Measurements from ENCODE around the gene AUTS2.

Gene AUTS2

DNA sequence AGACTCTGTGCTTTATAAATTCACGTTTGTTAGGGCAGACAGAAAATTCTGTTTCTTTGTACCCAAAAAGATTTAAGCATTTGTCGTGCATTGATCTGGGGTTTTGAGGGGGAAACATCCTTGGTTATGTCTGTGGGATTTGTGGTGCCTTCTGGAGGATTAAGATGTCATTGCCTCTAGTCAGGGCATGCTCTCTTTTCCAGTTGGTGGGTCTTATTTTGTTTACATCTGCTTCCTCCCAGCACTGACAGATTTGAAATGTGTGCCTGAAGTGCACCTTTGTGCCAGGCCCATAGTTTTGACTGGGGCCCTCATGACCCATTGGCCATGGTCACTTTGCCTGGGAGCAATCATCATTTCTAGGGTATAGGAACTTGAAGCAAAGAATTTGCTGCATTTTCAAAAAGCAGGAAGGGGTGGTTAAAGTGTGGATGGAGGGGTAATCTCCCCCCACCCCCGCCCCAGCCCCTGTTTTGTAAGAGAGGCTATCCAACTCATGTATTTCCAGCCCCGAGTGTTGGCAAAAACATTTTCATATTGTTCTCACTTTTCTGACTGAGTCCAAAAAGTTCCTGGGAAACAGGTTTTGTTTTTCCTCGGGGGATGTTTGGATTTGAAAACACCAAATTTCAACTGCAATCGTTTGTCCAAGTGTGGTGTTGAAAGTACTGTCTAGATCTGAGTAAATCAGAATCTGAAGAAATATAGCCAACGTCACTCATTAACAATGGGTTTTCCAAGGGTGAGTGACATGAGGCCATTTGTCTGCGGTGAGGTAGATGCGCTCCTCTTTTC, 1145.5 kb downstream of the AUTS2 start:
- ChIA-PET CTCF (no interaction called here), POLR2A (no interaction called here)
- TF ChIP-seq, protein P1, sequence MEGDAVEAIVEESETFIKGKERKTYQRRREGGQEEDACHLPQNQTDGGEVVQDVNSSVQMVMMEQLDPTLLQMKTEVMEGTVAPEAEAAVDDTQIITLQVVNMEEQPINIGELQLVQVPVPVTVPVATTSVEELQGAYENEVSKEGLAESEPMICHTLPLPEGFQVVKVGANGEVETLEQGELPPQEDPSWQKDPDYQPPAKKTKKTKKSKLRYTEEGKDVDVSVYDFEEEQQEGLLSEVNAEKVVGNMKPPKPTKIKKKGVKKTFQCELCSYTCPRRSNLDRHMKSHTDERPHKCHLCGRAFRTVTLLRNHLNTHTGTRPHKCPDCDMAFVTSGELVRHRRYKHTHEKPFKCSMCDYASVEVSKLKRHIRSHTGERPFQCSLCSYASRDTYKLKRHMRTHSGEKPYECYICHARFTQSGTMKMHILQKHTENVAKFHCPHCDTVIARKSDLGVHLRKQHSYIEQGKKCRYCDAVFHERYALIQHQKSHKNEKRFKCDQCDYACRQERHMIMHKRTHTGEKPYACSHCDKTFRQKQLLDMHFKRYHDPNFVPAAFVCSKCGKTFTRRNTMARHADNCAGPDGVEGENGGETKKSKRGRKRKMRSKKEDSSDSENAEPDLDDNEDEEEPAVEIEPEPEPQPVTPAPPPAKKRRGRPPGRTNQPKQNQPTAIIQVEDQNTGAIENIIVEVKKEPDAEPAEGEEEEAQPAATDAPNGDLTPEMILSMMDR (IDR thresholded peaks at IDR 0.05; ENCODE audit: insufficient read depth, low read length, missing control alignments) = no peak
- no peak overlapping the region for H3K4me3 ChIP-seq (ENCODE audit: low read depth, low read length)
- DNase-seq (ENCODE audit: low read depth, low spot score) = no peak

DNA sequence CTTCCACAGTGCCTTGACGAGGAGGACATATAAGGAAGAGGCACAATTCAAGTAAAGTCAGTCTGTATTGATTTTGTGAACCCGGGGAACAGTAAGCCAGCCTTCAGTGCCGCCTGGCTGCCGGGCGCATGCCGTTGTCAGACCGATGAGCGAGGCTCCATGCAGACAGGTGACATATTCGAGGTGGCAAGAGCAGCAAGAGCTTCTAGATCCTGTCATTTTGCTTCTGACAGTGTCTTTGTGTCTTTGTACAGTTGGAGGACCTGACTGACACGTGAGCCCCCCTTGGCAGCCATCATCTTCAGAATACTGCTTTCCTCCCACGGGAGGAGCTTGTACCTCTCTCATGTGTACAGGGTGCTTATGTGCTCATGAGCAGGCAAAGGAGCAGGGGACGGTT, 1146.2 kb downstream of the AUTS2 start:
- no peak overlapping the region for H3K4me3 ChIP-seq (ENCODE audit: low read depth, low read length)
- TF ChIP-seq, protein P1 (IDR thresholded peaks at IDR 0.05; ENCODE audit: insufficient read depth, low read length, missing control alignments) = no peak
- DNase-seq (ENCODE audit: low read depth, low spot score) = no peak
- CTCF ChIA-PET = no interaction called here
- POLR2A ChIA-PET = no interaction called here

- no peak for DNase-seq (ENCODE audit: low read depth, low spot score)
- H3K4me3 ChIP-seq (ENCODE audit: low read depth, low read length) = no peak overlapping the region
- ChIA-PET POLR2A (no interaction called here), CTCF (no interaction called here)
- TF ChIP-seq, protein P1 (IDR thresholded peaks at IDR 0.05; ENCODE audit: insufficient read depth, low read length, missing control alignments) = no peak
Observed at GRCh38 chr7:70749831-70750230, 1151.6 kb downstream of the AUTS2 start.

DNA sequence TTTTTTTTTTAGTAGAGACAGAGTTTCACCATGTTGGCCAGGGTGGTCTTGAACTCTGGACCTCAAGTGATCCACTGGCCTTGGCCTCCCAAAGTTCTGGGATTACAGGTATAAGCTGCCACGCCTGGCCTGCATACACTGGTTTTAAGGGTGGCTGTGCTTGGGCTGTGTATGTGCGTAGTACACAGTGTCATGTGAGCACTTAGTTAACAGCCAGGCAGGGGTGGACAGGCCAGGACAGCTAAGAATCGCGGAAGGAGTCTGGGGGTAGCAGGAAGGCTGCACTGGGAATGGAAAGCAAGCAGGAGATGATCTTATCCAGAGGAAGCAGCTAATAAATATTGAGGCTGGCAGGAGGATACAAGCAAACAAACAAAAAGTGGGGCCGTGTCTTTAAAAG, 1153.6 kb downstream of the AUTS2 start:
- POLR2A ChIA-PET = no interaction called here
- DNase-seq (ENCODE audit: low read depth, low spot score) = no peak
- CTCF ChIA-PET = interaction anchor here (1.1 kb wide), 1 partner anchor 9 kb away, joined by 3 read pairs; no protein-coding TSS in a partner anchor

GRCh38 chr7:70752794-70753241, 1154.5 kb downstream of the AUTS2 start:
- TF ChIP-seq, protein P1 (IDR thresholded peaks at IDR 0.05; ENCODE audit: insufficient read depth, low read length, missing control alignments) = no peak
- ChIA-PET POLR2A (no interaction called here), CTCF (interaction anchor here (1.1 kb wide), 1 partner anchor 8 kb away, joined by 3 read pairs; no protein-coding TSS in a partner anchor)
- no peak for DNase-seq (ENCODE audit: low read depth, low spot score)
- H3K4me3 ChIP-seq (ENCODE audit: low read depth, low read length) = no peak overlapping the region

More for the DNA sequence above, 1153.6 kb downstream of the AUTS2 start:
- TF ChIP-seq, protein P1 (IDR thresholded peaks at IDR 0.05; ENCODE audit: insufficient read depth, low read length, missing control alignments) = no peak
- no peak overlapping the region for H3K4me3 ChIP-seq (ENCODE audit: low read depth, low read length)

- ChIA-PET POLR2A (no interaction called here), CTCF (no interaction called here)
Observed at GRCh38 chr7:70756789-70757188, 1158.5 kb downstream of the AUTS2 start.

More at GRCh38 chr7:70756789-70757188, 1158.5 kb downstream of the AUTS2 start:
- DNase-seq (ENCODE audit: low read depth, low spot score) = no peak
- TF ChIP-seq, protein P1 (IDR thresholded peaks at IDR 0.05; ENCODE audit: insufficient read depth, low read length, missing control alignments) = no peak
- no peak overlapping the region for H3K4me3 ChIP-seq (ENCODE audit: low read depth, low read length)
